OCI-LY7 (cell line): ENCODE measurements around the gene COMMD9. TPM values are rescaled to one million over a fixed set of nuclear protein-coding genes. Genes with fewer than 3 reads are reported as not detected.

Experiments used
- BruUV-seq: library from RNA; stranded (reverse); fragments of 400-500 nt; replicated peaks from 2 replicates; lab custom pipeline; 2021; lab: Mats Ljungman, UMichigan
- CTCF ChIA-PET: fragments of 300-600 bp; sonication (Branson Sonifier 250); formaldehyde crosslinking; loops from one replicate; lab custom pipeline; 2022; ENCODE audit warnings: antibody characterized with exemption; ENCODE audit not compliant: unreplicated experiment; lab: Charles Lee
- POLR2A ChIA-PET: fragments of 300-600 bp; sonication (Branson Sonifier 250); formaldehyde crosslinking; loops from one replicate; lab custom pipeline; 2022; ENCODE audit warnings: antibody characterized with exemption; lab: Charles Lee
- DNase-seq: peaks from one replicate; pipeline ENCODE4 v3.0.0-alpha.2; 2015; ENCODE audit warnings: low spot score
- H2AFZ ChIP-seq: fragments of 200-600 bp; sonication (generic), shearing (Covaris generic); 2 replicates; pipeline ENCODE4 v1.6.1; 2014; ENCODE audit warnings: mild to moderate bottlenecking, antibody characterized with exemption, low read length, moderate library complexity
- H3K27ac ChIP-seq: fragments of 200-600 bp; sonication (generic); 2 replicates; pipeline ENCODE4 v1.5.1; 2014; ENCODE audit warnings: mixed run types, low read depth, mild to moderate bottlenecking, moderate library complexity, low read length, inconsistent platforms; ENCODE audit not compliant: poor library complexity, severe bottlenecking
- H3K36me3 ChIP-seq: fragments of 200-600 bp; sonication (generic); 2 replicates; pipeline ENCODE4 v1.6.1; 2014; ENCODE audit warnings: mild to moderate bottlenecking, antibody characterized with exemption, low read length, moderate library complexity, mixed read lengths; ENCODE audit not compliant: insufficient read depth
- H3K4me1 ChIP-seq: fragments of 200-600 bp; sonication (generic); 2 replicates; pipeline ENCODE4 v1.5.1; 2014; ENCODE audit warnings: mild to moderate bottlenecking, low read length; ENCODE audit not compliant: insufficient read depth, poor library complexity, severe bottlenecking
- H3K4me2 ChIP-seq: fragments of 200-600 bp; sonication (generic); 2 replicates; pipeline ENCODE4 v1.6.1; 2014; ENCODE audit warnings: mild to moderate bottlenecking, low read length
- H3K4me3 ChIP-seq: fragments of 200-600 bp; sonication (generic); 2 replicates; pipeline ENCODE4 v1.5.1; 2014; ENCODE audit warnings: mild to moderate bottlenecking, low read depth, low read length; ENCODE audit not compliant: poor library complexity, severe bottlenecking
- H3K79me2 ChIP-seq: fragments of 200-600 bp; sonication (generic); 2 replicates; pipeline ENCODE4 v1.6.1; 2016; ENCODE audit warnings: low read depth, mild to moderate bottlenecking, low read length, moderate library complexity, mixed read lengths; ENCODE audit not compliant: insufficient read depth
- H3K9me2 ChIP-seq: fragments of 200-600 bp; sonication (generic); 2 replicates; pipeline ENCODE4 v1.6.1; 2016; ENCODE audit warnings: mild to moderate bottlenecking, low read length, mixed read lengths; ENCODE audit not compliant: insufficient read depth
- H3K9me3 ChIP-seq: fragments of 200-600 bp; sonication (generic); 2 replicates; pipeline ENCODE4 v1.6.1; 2014; ENCODE audit warnings: mild to moderate bottlenecking, mixed run types, low read length, mixed read lengths
- H4K20me1 ChIP-seq: fragments of 200-600 bp; sonication (generic); 2 replicates; pipeline ENCODE4 v1.6.1; 2014; ENCODE audit warnings: mild to moderate bottlenecking, antibody characterized with exemption, low read length, moderate library complexity, mixed read lengths; ENCODE audit not compliant: insufficient read depth
- EZH2phosphoT487 ChIP-seq: fragments of 200-600 bp; sonication (generic); IDR thresholded peaks from 2 replicates; pipeline ENCODE4 v1.6.1; 2018; ENCODE audit warnings: low read depth, borderline replicate concordance, mild to moderate bottlenecking, mixed run types, antibody characterized with exemption, low read length, moderate library complexity, mixed read lengths
- intact Hi-C: fragments of 100-400 bp; cut with micrococcal nuclease; formaldehyde crosslinking; loops from one replicate; pipeline ENCODE4 v1.10.0; 2022; ENCODE audit not compliant: unreplicated experiment
- total RNA-seq, 2 experiments: library from RNA; depleted of rRNA in 1 of 2; stranded (reverse); fragments of >200 nt in 1 of 2; shearing (Covaris generic) in 1 of 2; gene quantifications; 2 replicates each; pipeline ENCODE4 v1.2.3, GENCODE V29; 2014 to 2022
- TF ChIP-seq, protein P1 (sequence below): fragments of 200-600 bp; sonication (generic); conservative IDR thresholded peaks from 2 replicates; pipeline ENCODE4 v1.5.1; 2014; ENCODE audit warnings: mild to moderate bottlenecking, antibody characterized with exemption, low read length, moderate library complexity, mixed read lengths

The COMMD9 gene
- total RNA-seq, 2 experiments from 2014 or later: 37.6 to 46.8 TPM

DNA sequence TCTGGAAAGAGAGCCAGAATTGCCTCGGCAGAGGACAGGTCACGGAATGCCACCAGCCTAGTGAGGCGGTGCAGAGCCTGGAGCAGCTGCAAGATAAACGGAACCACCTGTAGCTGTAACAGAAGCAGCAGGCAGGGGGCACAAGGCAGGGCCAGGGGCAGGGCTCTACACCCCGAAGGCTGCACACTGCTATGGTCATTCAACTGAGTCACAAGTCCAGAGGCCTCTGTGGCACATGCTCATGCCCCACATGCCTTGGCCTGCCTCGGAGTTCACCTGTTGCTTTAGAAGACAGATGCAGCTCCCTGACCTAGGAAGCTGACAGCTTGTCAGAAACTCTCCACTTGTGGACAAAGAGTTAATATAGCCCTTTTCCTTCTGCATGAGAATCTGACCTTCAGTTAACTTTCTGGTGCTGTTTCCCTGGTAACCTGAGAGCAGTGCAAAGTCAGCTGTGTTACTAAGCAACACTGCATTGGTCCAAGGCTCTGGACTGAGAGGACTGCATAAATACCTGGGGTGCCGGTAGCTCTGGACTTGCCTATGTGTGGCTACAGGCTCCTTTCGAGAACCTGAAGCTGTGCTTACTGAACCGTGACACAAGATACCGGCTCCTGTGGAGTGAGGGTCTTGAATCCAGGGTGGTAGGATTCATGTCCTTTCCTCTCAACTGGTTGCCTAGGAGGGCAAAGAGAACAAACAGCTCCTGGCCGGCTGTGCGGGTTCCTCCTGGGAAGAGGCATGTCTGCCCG lies 10.5 kb downstream of the COMMD9 start:
- Histone ChIP-seq H3K4me1 (no peaks in the 10 kb centered on the region), H3K9me3 (peaks cover 5% of the 10 kb centered on the region; the same call in 1 of the 2 replicates), H3K79me2 (no peaks in the 10 kb centered on the region), H4K20me1 (no peaks in the 10 kb centered on the region), H3K4me3 (no peak overlapping the region), H3K4me2 (no peak overlapping the region), H3K27ac (no peak overlapping the region), H2AFZ (no peak overlapping the region), H3K36me3 (peaks cover 10% of the 10 kb centered on the region; the same call in 1 of the 2 replicates), H3K9me2 (no peaks in the 10 kb centered on the region)
- ChIA-PET POLR2A (interaction anchor here (0.8 kb wide), 1 partner anchor 10 kb away, joined by 4 read pairs; no protein-coding TSS in a partner anchor), CTCF (no interaction called here)
- no TSS peak for BruUV-seq
- TF ChIP-seq, protein P1, sequence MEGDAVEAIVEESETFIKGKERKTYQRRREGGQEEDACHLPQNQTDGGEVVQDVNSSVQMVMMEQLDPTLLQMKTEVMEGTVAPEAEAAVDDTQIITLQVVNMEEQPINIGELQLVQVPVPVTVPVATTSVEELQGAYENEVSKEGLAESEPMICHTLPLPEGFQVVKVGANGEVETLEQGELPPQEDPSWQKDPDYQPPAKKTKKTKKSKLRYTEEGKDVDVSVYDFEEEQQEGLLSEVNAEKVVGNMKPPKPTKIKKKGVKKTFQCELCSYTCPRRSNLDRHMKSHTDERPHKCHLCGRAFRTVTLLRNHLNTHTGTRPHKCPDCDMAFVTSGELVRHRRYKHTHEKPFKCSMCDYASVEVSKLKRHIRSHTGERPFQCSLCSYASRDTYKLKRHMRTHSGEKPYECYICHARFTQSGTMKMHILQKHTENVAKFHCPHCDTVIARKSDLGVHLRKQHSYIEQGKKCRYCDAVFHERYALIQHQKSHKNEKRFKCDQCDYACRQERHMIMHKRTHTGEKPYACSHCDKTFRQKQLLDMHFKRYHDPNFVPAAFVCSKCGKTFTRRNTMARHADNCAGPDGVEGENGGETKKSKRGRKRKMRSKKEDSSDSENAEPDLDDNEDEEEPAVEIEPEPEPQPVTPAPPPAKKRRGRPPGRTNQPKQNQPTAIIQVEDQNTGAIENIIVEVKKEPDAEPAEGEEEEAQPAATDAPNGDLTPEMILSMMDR: no peak
- no peak for TF ChIP-seq EZH2phosphoT487
- intact Hi-C loops: no loop called here
- DNase-seq: no peak

GRCh38 chr11:36274414-36274813 lies 14.8 kb downstream of the COMMD9 start:
- POLR2A ChIA-PET: no interaction called here
- peaks cover 10% of the 10 kb centered on the region; the same call in 1 of the 2 replicates for H3K36me3 ChIP-seq

More at GRCh38 chr11:36274414-36274813, 14.8 kb downstream of the COMMD9 start:
- no peak for DNase-seq
- H3K4me1 ChIP-seq: no peaks in the 10 kb centered on the region
- no peaks in the 10 kb centered on the region for H3K79me2 ChIP-seq
- H3K27ac ChIP-seq: no peak overlapping the region
- no peaks in the 10 kb centered on the region for H4K20me1 ChIP-seq
- CTCF ChIA-PET: no interaction called here
- H3K9me3 ChIP-seq: no peaks in the 10 kb centered on the region
- H3K4me2 ChIP-seq: no peak overlapping the region
- H3K4me3 ChIP-seq: no peak overlapping the region
- no TSS peak for BruUV-seq
- intact Hi-C loops: no loop called here
- H2AFZ ChIP-seq: no peak overlapping the region
- no peaks in the 10 kb centered on the region for H3K9me2 ChIP-seq
- no peak for TF ChIP-seq EZH2phosphoT487
- TF ChIP-seq, protein P1: no peak
